ENCODE results near the gene GSG1L2.

The GSG1L2 gene

DNA sequence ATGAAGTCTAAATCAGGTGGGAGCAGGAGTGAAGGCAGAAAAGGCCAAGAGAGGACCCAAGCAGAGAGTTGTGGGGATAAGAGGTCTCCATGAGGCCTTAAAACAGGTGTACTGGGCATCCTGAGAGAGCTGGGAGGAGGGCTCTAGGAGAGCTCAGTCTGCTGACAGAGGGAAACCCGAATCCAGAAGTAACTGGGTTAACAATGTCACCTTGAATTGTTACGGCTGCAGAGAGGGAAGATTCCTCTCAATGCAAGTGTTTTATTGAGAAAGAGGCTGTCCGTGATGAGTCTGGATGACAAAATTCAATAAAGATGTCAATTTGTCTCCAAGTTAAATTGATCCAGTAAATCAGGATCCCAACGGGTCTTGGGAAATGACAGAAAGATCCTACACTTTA lies 38.8 kb downstream of the GSG1L2 start:
- TF ChIP-seq CTCF (IDR thresholded peaks at IDR 0.05; ENCODE audit: borderline replicate concordance, insufficient read depth, low read depth, low read length): no peak
- no peak overlapping the region for H3K4me3 ChIP-seq (ENCODE audit: low read depth, low read length)

DNA sequence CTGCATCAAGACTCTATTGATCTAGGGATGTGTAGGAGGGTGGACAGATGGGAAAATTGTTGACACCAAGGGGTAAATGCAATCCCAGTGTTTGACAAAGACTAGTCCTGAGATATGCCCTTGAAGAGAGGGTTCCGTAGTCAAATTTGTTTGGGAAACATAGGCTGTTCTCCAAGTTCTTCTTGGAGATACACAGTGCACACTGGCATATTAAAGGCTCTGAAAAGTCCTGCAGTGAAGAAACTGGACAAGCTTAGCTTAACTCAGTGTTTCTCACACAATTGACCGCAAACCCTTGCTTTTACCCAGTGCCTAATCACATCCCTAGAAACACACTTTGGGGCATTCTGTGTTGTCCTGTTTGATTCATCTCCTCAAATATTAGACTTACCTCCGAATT lies 41.3 kb downstream of the GSG1L2 start:
- no peak for TF ChIP-seq CTCF (IDR thresholded peaks at IDR 0.05; ENCODE audit: borderline replicate concordance, insufficient read depth, low read depth, low read length)

GRCh38 chr17:9776911-9777310 lies 45.0 kb downstream of the GSG1L2 start:
- no peak for TF ChIP-seq CTCF (IDR thresholded peaks at IDR 0.05; ENCODE audit: borderline replicate concordance, insufficient read depth, low read depth, low read length)
- no peak overlapping the region for H3K4me3 ChIP-seq (ENCODE audit: low read depth, low read length)

More for the DNA sequence above, 41.3 kb downstream of the GSG1L2 start:
- no peak overlapping the region for H3K4me3 ChIP-seq (ENCODE audit: low read depth, low read length)

- no peak overlapping the region for H3K4me3 ChIP-seq (ENCODE audit: low read depth, low read length)
- no peak for TF ChIP-seq CTCF (IDR thresholded peaks at IDR 0.05; ENCODE audit: borderline replicate concordance, insufficient read depth, low read depth, low read length)
Measured at GRCh38 chr17:9772658-9773057, 49.2 kb downstream of the GSG1L2 start.

GRCh38 chr17:9771465-9771864 lies 50.4 kb downstream of the GSG1L2 start:
- H3K4me3 ChIP-seq (ENCODE audit: low read depth, low read length): no peak overlapping the region
- no peak for TF ChIP-seq CTCF (IDR thresholded peaks at IDR 0.05; ENCODE audit: borderline replicate concordance, insufficient read depth, low read depth, low read length)

GRCh38 chr17:9769036-9769695 lies 52.7 kb downstream of the GSG1L2 start:
- H3K4me3 ChIP-seq (ENCODE audit: low read depth, low read length): no peak overlapping the region
- TF ChIP-seq CTCF (IDR thresholded peaks at IDR 0.05; ENCODE audit: borderline replicate concordance, insufficient read depth, low read depth, low read length): no peak

GRCh38 chr17:9768381-9768934 lies 53.4 kb downstream of the GSG1L2 start:
- no peak overlapping the region for H3K4me3 ChIP-seq (ENCODE audit: low read depth, low read length)
- no peak for TF ChIP-seq CTCF (IDR thresholded peaks at IDR 0.05; ENCODE audit: borderline replicate concordance, insufficient read depth, low read depth, low read length)
